ENCODE measurements around the gene CELF1.

Gene CELF1

GRCh38 chr11:47488674-47489394 is 64.1 kb downstream of the CELF1 start:
- no peak for TF ChIP-seq CTCF (IDR thresholded peaks at IDR 0.05)

- TF ChIP-seq CTCF (IDR thresholded peaks at IDR 0.05), result no peak
Observed at GRCh38 chr11:47488111-47488510, 64.8 kb downstream of the CELF1 start.

- TF ChIP-seq CTCF (IDR thresholded peaks at IDR 0.05), result no peak
Observed at GRCh38 chr11:47487421-47487820, 65.5 kb downstream of the CELF1 start.

- TF ChIP-seq CTCF (IDR thresholded peaks at IDR 0.05), result no peak
Observed at GRCh38 chr11:47485107-47485506, 67.8 kb downstream of the CELF1 start.

GRCh38 chr11:47483457-47483856 is 69.5 kb downstream of the CELF1 start:
- no peak for TF ChIP-seq CTCF (IDR thresholded peaks at IDR 0.05)

- TF ChIP-seq CTCF (IDR thresholded peaks at IDR 0.05), result no peak
Observed at GRCh38 chr11:47480762-47481161, 72.2 kb downstream of the CELF1 start.

GRCh38 chr11:47478651-47479329 is 74.1 kb downstream of the CELF1 start:
- TF ChIP-seq CTCF (IDR thresholded peaks at IDR 0.05), result no peak

All from LNCAP (cell line).